Suppressor macrophage treated with lipopolysaccharide for 4 hours (primary cell): ENCODE data around the gene EIF3L.
"Not testable (repeated sequence)": the region's sequence is repeated elsewhere in the genome, so short reads cannot be mapped to it uniquely, and the experiment has no call there.

Experiments
- DNase-seq: peaks from one replicate; pipeline ENCODE4 v3.0.0-alpha.2; 2020

EIF3L gene

GRCh38 chr22:37849089-37849751, at the start of gene EIF3L:
Gene EIF3L (plus strand): TSS chr22:37849419. CDS start chr22:37849450, 31 bp downstream.
- DNase-seq = peak; percentile 94

DNA sequence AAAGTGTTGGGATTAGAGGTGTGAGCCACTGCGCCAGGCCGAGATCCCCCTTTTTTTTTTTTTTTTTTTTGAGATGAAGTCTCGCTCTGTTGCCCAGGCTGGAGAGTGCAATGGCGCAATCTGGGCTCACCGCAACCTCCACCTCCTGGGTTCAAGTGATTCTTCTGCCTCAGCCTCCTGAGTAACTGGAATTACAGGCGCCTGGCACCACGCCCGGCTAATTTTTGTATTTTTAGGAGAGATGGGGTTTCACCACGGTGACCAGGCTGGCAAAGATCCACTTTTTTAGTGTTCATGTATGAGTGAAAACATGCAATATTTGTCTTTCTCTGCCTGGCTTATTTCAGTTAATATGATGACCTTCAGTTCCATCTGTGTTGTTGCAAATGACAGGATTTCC, 49.2 kb upstream of the EIF3L start:
- DNase-seq = not testable (repeated sequence)

DNA sequence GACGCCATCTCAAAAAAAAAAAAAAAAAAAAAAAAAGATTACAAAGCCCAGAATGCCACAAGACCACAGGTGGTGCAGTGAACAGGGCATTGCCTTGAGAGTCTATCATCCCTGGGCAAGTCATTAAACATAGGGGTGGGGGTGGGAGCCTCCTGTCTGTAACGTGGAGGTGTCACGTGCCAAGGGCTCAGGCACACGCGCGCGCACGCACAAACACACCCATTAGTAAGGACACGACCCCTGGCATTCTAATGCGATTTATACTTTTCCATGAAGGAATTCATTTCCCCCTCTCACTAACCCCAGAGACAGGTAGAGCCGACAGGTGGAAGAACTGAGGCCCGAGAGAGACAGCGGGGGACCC, 47.3 kb upstream of the EIF3L start:
- no peak for DNase-seq

GRCh38 chr22:37802310-37803194, 46.7 kb upstream of the EIF3L start:
- DNase-seq = peak; percentile 51

- no peak for DNase-seq
Observed at GRCh38 chr22:37803195-37803638, 46.0 kb upstream of the EIF3L start.

- DNase-seq = no peak
Observed at GRCh38 chr22:37803639-37804351, 45.4 kb upstream of the EIF3L start.

DNA sequence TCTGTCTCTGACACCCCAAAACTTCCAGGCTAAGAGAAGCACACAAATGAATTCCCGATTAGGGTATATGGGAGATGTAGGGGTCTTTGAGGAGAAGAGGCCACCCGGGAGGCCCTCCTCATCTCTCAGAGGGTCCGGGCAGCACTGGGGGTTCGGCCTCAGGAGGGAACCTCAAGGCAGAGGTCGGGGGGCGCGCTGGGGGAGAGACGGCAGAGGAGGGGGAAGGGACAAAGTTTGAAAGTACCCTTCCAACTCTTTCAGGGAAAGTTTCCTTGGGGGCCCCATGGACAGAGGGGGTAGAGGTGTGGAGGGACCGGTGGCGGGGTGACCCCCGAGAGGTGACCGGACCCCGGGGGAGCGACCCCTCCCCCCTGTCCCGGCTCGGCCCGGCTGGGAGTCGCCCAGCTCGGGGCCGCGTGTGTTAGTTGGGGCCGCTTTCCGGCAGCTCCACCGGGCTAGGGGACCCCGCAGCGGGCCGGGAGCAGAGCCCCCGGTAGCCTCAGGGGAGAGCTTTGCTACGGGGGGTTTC, 44.8 kb upstream of the EIF3L start:
- peak; percentile 3 for DNase-seq

DNA sequence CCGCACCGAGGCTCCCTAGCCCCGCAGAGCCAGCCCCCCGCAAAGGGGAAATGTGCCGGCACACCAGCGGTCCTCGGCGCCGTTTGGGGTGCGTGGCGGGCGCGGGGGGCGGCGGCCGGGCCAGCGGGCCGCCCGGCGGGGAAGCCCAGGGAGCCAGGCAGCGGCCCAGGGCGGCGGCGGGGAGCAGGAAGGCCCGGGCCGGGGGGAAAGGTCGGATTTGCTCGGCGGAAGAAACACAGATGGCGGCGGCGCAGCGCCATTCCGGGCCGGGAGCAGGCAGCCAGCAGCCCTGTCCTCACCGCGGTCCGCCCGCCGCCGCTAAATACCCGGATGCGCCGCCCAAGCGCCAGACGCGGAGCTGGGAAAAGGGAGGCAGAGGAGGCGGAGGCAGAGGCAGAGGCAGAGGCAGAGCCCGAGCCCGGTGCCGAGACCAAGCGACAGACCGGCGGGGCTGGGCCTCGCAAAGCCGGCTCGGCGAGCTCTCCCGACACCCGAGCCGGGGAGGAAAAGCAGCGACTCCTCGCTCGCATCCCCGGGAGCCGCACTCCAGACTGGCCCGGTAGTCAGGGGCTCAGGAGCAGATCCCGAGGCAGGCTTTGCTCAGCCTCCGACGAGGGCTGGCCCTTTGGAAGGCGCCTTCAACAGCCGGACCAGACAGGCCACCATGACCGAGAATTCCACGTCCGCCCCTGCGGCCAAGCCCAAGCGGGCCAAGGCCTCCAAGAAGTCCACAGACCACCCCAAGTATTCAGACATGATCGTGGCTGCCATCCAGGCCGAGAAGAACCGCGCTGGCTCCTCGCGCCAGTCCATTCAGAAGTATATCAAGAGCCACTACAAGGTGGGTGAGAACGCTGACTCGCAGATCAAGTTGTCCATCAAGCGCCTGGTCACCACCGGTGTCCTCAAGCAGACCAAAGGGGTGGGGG, 44.1 kb upstream of the EIF3L start:
- DNase-seq = peak; percentile 87

GRCh38 chr22:37805810-37806277, 43.4 kb upstream of the EIF3L start:
- no peak for DNase-seq

DNA sequence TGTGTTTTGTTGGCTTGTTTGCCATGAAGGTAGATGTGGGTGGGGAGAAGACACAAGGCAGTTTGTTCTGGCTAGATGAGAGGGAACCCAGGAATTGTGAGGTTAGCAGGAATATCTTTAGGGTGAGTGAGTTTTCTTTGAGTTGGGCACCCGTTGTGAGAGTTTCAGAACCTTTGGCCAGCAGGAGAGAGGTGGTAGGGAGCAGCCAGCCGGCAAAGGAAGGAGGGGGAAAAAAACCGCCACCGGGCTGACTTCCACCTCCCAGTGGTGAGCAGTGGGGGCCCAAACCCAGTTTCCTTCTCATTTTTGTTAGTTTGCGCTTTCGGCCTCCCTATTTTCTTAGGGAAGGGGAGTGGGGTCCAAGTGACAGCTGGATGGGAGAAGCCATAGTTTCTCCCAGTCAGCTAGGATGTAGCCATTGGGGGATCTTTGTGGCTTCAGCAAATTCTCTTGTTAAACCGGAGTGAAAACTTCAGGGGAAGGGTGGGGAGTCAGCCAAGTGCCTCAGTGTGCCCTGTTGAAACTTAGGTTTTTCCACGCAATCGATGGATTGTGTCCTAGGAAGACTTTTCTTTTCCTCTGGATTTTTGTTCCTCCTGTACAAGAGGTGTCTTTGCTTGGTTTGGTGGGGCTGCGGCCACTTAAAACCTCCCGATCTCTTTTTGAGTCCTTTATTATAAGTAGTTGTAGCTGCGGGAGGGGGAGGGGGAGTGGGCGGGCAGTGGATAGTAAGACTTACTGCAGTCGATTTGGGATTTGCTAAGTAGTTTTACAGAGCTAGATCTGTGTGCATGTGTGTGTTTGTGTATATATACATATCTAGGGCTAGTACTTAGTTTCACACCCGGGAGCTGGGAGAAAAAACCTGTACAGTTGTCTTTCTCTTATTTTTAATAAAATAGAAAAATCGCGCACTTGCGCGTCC, 42.5 kb upstream of the EIF3L start:
- DNase-seq = peak; percentile 11

GRCh38 chr22:37807410-37808293, 41.6 kb upstream of the EIF3L start, which contains the start of gene GCAT:
Gene GCAT (plus strand): TSS chr22:37807934. CDS start chr22:37807968, 34 bp downstream.
- DNase-seq = peak; percentile 96

GRCh38 chr22:37808294-37808657, 40.9 kb upstream of the EIF3L start:
- no peak for DNase-seq

DNA sequence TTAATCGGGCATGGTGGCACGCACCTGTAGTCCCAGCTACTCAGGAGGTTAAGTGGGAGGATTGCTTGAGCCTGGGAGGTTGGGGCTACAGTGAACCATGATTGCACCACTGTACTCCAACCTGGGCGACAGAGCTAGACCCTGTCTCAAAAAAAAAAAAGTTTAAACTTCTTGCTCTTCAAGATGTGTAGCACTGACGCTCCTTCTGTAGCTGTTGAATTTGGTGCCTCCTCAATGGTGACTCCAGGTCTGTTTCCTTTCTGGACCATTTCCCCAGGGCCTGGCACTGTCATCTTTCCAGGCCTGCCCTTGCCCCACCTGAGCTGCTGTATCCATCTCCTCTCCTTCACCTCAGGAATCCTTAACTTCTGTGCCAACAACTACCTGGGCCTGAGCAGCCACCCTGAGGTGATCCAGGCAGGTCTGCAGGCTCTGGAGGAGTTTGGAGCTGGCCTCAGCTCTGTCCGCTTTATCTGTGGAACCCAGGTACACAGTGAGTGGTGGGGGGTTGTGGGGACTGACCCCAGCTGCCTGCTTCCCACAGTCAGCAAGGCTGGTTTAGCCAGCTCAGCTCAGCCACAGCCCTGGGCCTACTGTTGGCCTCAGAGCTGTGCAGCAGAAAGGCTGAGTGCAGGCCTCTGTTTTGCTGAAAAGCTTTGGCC, 39.4 kb upstream of the EIF3L start:
- no peak for DNase-seq

- no peak for DNase-seq
Observed at GRCh38 chr22:37811867-37812266, 37.4 kb upstream of the EIF3L start.

DNA sequence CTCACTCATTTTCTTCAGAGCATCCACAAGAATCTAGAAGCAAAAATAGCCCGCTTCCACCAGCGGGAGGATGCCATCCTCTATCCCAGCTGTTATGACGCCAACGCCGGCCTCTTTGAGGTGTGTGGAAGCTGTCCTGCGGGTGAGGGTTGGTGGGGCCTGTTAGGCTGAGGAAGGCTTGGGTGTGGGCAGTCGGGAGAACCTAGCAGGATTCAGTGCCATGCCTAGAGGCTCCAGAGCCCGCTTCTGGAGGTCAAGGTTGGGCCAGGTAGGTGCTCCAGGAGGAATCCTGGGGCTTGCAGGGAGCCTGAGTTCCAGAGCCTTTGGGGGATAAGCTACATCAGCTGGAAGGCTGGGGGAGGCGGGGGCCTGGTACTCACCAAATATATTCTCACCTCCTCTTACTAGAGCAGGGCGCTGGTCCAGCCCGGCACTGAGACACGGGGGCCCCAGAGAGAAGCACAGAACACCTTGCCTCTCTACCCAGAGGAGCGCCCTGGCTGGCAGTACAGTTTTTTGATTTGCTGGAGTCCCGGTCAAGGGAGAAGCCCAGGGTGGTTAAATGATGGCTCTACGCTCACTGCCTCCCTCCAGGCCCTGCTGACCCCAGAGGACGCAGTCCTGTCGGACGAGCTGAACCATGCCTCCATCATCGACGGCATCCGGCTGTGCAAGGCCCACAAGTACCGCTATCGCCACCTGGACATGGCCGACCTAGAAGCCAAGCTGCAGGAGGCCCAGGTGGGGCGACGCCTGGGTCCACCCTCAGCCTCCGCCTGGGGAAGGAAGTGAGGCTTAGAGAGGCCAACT, 36.1 kb upstream of the EIF3L start:
- DNase-seq = no peak

DNA sequence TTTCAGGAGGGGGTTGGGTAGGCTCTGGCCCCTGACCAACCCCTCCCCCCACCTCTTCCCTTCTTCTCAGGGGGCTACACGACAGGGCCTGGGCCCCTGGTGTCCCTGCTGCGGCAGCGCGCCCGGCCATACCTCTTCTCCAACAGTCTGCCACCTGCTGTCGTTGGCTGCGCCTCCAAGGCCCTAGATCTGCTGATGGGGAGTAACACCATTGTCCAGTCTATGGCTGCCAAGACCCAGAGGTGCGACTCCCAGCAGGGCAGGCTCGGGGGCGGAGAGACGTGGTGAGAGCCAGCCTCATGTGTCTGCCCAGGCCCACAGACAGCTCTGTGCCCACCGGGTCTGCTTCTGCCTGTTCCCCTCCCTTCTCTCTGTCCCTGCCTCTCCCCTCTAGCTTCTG, 33.6 kb upstream of the EIF3L start:
- no peak for DNase-seq

GRCh38 chr22:37816543-37817180, 32.6 kb upstream of the EIF3L start:
- no peak for DNase-seq
